ENCODE data around the gene PANK2. TPM values are rescaled to one million over a fixed set of nuclear protein-coding genes. Genes with fewer than 3 reads are reported as not detected.

The PANK2 gene
- polyA plus RNA-seq, 1 donor (not counting 4 experiments of a cell fraction or from before 2014, with no cell fraction given): 23.6 TPM

GRCh38 chr20:3927486-3928291 is 38.5 kb downstream of the PANK2 start:
- H3K27me3 ChIP-seq (ENCODE audit: control insufficient read depth, extremely low read depth, insufficient read depth, low read length): no peaks in the 10 kb centered on the region
- H3K4me3 ChIP-seq (ENCODE audit: control insufficient read depth in 2 of 3, extremely low read depth in 1 of 3, insufficient read depth in 2 of 3, low read depth in 1 of 3, low read length in 3 of 3): no peak overlapping the region
- no peak overlapping the region for H3K27ac ChIP-seq (ENCODE audit: control insufficient read depth, insufficient read depth, low read length)
- no peak for DNase-seq (ENCODE audit: low read depth, low spot score)
- no peaks in the 10 kb centered on the region for H4K20me1 ChIP-seq (ENCODE audit: control insufficient read depth, extremely low read depth, insufficient read depth, low read length)
- no peaks in the 10 kb centered on the region for H3K9me3 ChIP-seq (ENCODE audit: control insufficient read depth, low read depth, low read length)
- TF ChIP-seq CTCF (optimal IDR thresholded peaks at IDR 0.05 in 1 of 3, IDR thresholded peaks at IDR 0.05 in 1 of 3, conservative IDR thresholded peaks at IDR 0.05 in 1 of 3; ENCODE audit: extremely low read depth in 1 of 3, insufficient read depth in 2 of 3, low read length in 3 of 3) (no peak), EZH2 (IDR thresholded peaks at IDR 0.05; ENCODE audit: low read length) (no peak)
- no peak overlapping the region for H3K9ac ChIP-seq (ENCODE audit: control insufficient read depth, extremely low read depth, insufficient read depth, low read length)
- no peak overlapping the region for H2AFZ ChIP-seq (ENCODE audit: control insufficient read depth, low read length)
- peaks cover 9 to 13% of the 10 kb centered on the region in 2 experiments for H3K36me3 ChIP-seq (ENCODE audit: control insufficient read depth in 2 of 2, extremely low read depth in 1 of 2, insufficient read depth in 2 of 2, low read length in 2 of 2)
- H3K9me1 ChIP-seq (ENCODE audit: control insufficient read depth, extremely low read depth, insufficient read depth, low read length): no peaks in the 10 kb centered on the region
- no peak for FAIRE-seq
- dilution Hi-C loops (cut with MboI; ENCODE audit: extremely low pct_ligation_motif_present, low sequenced_read_pairs): no loop called here
- H3K4me2 ChIP-seq (ENCODE audit: control insufficient read depth, extremely low read depth, insufficient read depth, low read depth, low read length): no peak overlapping the region
- peaks cover 4% of the 10 kb centered on the region for H3K79me2 ChIP-seq (ENCODE audit: control insufficient read depth, insufficient read depth, low read length)
- peaks cover 6% of the 10 kb centered on the region for H3K4me1 ChIP-seq (ENCODE audit: control insufficient read depth, extremely low read depth, insufficient read depth, low read length)

GRCh38 chr20:3929713-3930060 is 40.5 kb downstream of the PANK2 start:
- Histone ChIP-seq H3K4me2 (ENCODE audit: control insufficient read depth, extremely low read depth, insufficient read depth, low read depth, low read length) (no peak overlapping the region), H3K9me1 (ENCODE audit: control insufficient read depth, extremely low read depth, insufficient read depth, low read length) (no peaks in the 10 kb centered on the region), H3K79me2 (ENCODE audit: control insufficient read depth, insufficient read depth, low read length) (no peaks in the 10 kb centered on the region), H3K9ac (ENCODE audit: control insufficient read depth, extremely low read depth, insufficient read depth, low read length) (no peak overlapping the region), H3K4me3 (ENCODE audit: control insufficient read depth in 2 of 3, extremely low read depth in 1 of 3, insufficient read depth in 2 of 3, low read depth in 1 of 3, low read length in 3 of 3) (no peak overlapping the region), H2AFZ (ENCODE audit: control insufficient read depth, low read length) (no peak overlapping the region), H3K4me1 (ENCODE audit: control insufficient read depth, extremely low read depth, insufficient read depth, low read length) (peaks cover 6% of the 10 kb centered on the region), H3K9me3 (ENCODE audit: control insufficient read depth, low read depth, low read length) (no peaks in the 10 kb centered on the region), H3K27ac (ENCODE audit: control insufficient read depth, insufficient read depth, low read length) (no peak overlapping the region), H3K36me3 (ENCODE audit: control insufficient read depth in 2 of 2, extremely low read depth in 1 of 2, insufficient read depth in 2 of 2, low read length in 2 of 2) (peaks cover 4 to 10% of the 10 kb centered on the region in 2 experiments), H3K27me3 (ENCODE audit: control insufficient read depth, extremely low read depth, insufficient read depth, low read length) (no peaks in the 10 kb centered on the region), H4K20me1 (ENCODE audit: control insufficient read depth, extremely low read depth, insufficient read depth, low read length) (no peaks in the 10 kb centered on the region)
- TF ChIP-seq CTCF (optimal IDR thresholded peaks at IDR 0.05 in 1 of 3, IDR thresholded peaks at IDR 0.05 in 1 of 3, conservative IDR thresholded peaks at IDR 0.05 in 1 of 3; ENCODE audit: extremely low read depth in 1 of 3, insufficient read depth in 2 of 3, low read length in 3 of 3) (no peak), EZH2 (IDR thresholded peaks at IDR 0.05; ENCODE audit: low read length) (no peak)
- dilution Hi-C loops (cut with MboI; ENCODE audit: extremely low pct_ligation_motif_present, low sequenced_read_pairs): no loop called here
- FAIRE-seq (no peak), DNase-seq (ENCODE audit: low read depth, low spot score) (no peak)

Data from keratinocyte (primary cell).